Heart left ventricle (tissue), 13 donors: ENCODE measurements around the gene NFIA.

Experiments
- POLR2A ChIP-seq, 2 donors: fragments of 450-650 bp; IDR thresholded peaks; one replicate each; pipeline ENCODE4 v1.6.1; 2017; ENCODE audit warnings: antibody characterized with exemption in 2 of 2, mild to moderate bottlenecking in 2 of 2, moderate library complexity in 2 of 2
- TF ChIP-seq, protein P1 (sequence below), 12 donors: fragments of 200-600 bp; sonication (generic) in 4 of 12; IDR thresholded peaks; one replicate each; pipeline versions ENCODE4 v1.5.0 to v1.8.0; 2018 to 2022; ENCODE audit warnings: antibody characterized with exemption in 12 of 12, mild to moderate bottlenecking in 5 of 12
- donor health status: ischemic (EF 13 %, LVEDD 7.1; RV severe dilation, severe dysfunction).
- donor health status: DM: no; HTN: yes; CAD: no.
- donor health status: DM: no; HTN: no; CAD: no.
- donor health status: ischemic (EF 25% LVEDD 6.9; RV normal size, moderate dysfunction).
- donor health status: ischemic (EF 25% LVEDD 5.7; RV mildly dilated, moderate dysfunction).
- donor health status: ischemic (EF 35%, LVEDD 5.7; RV mildly dilated, moderate dysfunction).
- donor health status: nonischemic (EF 11% LVEDD 7.7; RV severe dilation, severe dysfunction).
- donor health status: DM: yes; HTN: yes; CAD: no.
- donor health status: PGD.
- donor health status: ischemic (EF 29% LVEDD 5.4; RV normal size, mild dysfunction).
- donor health status: nonischemic (EF 23%, LVEDD 6.1; RV moderate dilation, normal function).

DNA sequence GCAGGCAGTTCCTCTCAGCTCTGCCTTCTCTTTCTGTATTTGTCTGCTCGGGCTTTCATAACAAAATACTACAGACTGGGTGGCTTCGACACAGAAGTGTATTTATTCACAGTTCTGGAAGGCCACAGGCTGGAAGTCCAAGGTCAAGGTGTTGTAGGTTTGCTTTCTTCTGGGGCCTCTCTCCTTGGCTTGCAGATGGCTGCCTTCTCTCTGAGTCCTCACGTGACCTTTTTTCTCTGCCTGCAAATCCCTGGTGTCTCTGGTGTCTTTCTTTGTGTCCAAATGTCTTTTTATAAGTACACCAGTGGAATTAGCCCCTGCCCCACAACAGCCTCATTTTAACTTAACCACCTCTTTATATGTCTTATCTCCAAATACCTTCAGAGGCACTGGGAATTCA lies 392.6 kb downstream of the NFIA start:
- TF ChIP-seq, protein P1, sequence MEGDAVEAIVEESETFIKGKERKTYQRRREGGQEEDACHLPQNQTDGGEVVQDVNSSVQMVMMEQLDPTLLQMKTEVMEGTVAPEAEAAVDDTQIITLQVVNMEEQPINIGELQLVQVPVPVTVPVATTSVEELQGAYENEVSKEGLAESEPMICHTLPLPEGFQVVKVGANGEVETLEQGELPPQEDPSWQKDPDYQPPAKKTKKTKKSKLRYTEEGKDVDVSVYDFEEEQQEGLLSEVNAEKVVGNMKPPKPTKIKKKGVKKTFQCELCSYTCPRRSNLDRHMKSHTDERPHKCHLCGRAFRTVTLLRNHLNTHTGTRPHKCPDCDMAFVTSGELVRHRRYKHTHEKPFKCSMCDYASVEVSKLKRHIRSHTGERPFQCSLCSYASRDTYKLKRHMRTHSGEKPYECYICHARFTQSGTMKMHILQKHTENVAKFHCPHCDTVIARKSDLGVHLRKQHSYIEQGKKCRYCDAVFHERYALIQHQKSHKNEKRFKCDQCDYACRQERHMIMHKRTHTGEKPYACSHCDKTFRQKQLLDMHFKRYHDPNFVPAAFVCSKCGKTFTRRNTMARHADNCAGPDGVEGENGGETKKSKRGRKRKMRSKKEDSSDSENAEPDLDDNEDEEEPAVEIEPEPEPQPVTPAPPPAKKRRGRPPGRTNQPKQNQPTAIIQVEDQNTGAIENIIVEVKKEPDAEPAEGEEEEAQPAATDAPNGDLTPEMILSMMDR (IDR thresholded peaks at IDR 0.05): no peak
- TF ChIP-seq POLR2A (IDR thresholded peaks at IDR 0.05): no peak
